CD4-positive, alpha-beta T cell treated with Interleukin-6 at 100 ng/mL for 8 hours (primary cell): ENCODE measurements around the gene PROX1.

Experiments used
- DNase-seq: peaks from one replicate; pipeline ENCODE4 v3.0.0-alpha.2; 2020; ENCODE audit warnings: mixed read lengths, low spot score

Gene PROX1

GRCh38 chr1:213997772-213998107 lies 10.0 kb downstream of the PROX1 start:
- DNase-seq, result no peak

DNA sequence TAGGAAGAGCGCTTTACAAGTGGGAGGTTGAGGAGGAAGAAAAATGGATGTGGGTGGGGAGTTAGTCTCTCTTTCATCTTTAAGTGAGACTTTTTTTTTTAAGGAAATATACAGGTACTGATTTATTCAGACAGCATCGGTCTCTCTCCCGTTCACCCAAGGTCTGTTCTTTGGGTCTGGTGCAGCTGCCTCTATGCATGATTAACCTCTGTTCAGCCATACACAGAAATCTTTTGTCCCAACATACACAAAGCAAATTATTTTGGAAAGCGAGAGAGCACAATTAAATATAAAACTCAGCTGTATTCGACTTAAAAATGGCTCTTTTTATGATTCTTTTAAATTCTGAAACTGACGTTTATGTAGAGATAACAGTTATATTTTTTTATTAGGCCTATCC lies 11.0 kb downstream of the PROX1 start:
- DNase-seq, result no peak

GRCh38 chr1:213999732-214000131 lies 12.0 kb downstream of the PROX1 start:
- no peak for DNase-seq

DNA sequence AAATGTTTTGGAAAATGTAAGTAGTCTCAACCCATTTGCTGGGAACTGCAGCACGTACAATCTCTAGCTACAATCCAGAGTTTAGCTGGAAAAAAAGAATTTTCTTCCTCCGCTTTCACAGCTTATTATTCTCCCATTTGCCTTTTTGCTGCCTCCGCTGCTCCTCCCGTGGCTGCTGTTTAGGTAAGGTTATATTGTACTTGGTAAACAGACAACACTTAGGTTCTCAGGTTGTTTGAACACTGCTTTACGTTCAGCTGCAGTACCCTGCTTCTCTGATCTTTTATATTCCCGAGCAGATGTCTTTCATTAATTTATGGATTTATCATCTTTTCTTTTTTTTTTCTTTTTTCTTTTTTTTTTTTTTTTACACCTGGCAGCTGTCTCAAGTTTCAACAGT lies 14.3 kb downstream of the PROX1 start:
- no peak for DNase-seq

GRCh38 chr1:214002472-214002871 lies 14.7 kb downstream of the PROX1 start:
- no peak for DNase-seq

GRCh38 chr1:214003233-214003632 lies 15.5 kb downstream of the PROX1 start:
- no peak for DNase-seq

- DNase-seq, result no peak
Observed at GRCh38 chr1:214004014-214004413, 16.2 kb downstream of the PROX1 start.

- no peak for DNase-seq
Observed at GRCh38 chr1:214004795-214005194, 17.0 kb downstream of the PROX1 start.

DNA sequence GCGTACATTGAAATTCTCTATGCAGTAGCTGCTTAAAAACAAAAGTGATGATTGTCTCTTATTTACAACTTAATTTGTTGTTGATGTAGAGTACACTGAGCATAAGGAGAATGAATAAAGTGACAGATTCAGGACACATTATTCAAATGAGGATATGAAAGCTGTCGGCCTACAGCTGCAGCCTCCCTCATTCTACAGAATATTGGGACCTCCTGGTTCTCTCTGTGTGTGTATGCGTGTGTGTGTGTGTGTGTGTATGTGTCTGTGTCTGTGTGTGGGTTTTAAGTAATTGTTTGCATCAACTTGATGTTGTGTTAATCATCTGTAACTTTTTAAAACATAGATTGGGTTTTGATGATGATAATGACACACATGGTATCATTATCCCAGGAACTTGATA lies 17.9 kb downstream of the PROX1 start:
- no peak for DNase-seq

GRCh38 chr1:214006845-214007244 lies 19.1 kb downstream of the PROX1 start:
- no peak for DNase-seq

- no peak for DNase-seq
Observed at GRCh38 chr1:214008347-214008746, 20.6 kb downstream of the PROX1 start.

- no peak for DNase-seq
Observed at GRCh38 chr1:214008791-214009422, 21.1 kb downstream of the PROX1 start.

DNA sequence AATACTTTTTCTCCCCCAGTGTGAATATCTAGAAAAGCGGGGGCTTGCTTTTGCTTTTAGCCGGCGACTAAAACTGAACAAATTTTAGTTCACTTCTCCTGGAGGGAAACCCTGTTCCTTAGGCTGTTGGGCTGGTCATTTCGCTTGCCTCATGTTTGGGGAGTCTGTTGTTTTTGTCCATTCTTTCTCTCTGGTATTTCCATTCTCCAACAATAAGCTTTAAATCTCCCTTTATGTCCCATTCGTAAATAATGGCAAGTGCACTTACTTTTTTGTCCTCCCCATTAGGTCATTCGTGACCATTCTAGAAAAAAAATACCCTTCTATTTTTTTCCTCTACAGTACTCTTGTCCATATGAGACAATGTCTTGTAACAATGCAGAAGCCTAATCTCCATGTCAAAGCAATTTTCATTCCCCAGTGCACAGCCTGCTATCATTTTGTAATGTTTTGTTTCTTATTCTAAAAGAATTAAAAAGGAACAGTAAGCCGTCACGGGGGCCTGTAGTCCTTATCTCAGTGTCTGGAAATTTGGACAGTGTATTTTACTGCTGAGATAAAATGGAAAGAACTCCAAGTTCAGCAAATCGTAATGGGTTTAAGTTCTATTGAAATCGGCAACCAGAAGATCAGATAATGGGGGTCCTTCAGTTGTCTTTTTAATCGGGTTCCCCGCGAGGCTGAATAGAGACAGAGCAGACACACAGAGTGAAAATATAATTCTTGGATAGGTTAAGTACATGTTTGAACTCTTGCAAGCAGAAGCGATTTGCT lies 21.8 kb downstream of the PROX1 start:
- no peak for DNase-seq

DNA sequence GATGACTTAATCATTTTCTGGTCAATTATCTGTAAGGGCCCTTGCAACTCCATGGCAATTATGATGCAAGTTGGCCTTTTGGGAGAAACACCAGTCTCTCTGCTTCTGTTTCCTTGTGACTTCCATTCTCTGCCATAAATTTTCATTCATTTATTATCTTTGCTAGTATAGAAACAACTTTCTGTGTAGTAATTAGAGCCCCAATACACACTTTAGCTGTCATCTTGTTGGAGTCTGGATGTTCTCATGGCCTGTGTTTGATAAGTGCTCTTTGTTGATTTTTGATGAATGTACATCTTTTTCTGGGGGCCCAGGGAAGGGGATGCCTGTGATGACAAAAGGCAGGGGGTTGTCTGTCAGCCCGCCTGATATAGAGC lies 22.4 kb downstream of the PROX1 start:
- DNase-seq, result no peak

- DNase-seq, result no peak
Observed at GRCh38 chr1:214010717-214011116, 22.9 kb downstream of the PROX1 start.

GRCh38 chr1:214012418-214012817 lies 24.6 kb downstream of the PROX1 start:
- no peak for DNase-seq

GRCh38 chr1:214013614-214014377 lies 26.0 kb downstream of the PROX1 start:
- no peak for DNase-seq

- DNase-seq, result no peak
Observed at GRCh38 chr1:214014730-214015129, 27.0 kb downstream of the PROX1 start.

DNA sequence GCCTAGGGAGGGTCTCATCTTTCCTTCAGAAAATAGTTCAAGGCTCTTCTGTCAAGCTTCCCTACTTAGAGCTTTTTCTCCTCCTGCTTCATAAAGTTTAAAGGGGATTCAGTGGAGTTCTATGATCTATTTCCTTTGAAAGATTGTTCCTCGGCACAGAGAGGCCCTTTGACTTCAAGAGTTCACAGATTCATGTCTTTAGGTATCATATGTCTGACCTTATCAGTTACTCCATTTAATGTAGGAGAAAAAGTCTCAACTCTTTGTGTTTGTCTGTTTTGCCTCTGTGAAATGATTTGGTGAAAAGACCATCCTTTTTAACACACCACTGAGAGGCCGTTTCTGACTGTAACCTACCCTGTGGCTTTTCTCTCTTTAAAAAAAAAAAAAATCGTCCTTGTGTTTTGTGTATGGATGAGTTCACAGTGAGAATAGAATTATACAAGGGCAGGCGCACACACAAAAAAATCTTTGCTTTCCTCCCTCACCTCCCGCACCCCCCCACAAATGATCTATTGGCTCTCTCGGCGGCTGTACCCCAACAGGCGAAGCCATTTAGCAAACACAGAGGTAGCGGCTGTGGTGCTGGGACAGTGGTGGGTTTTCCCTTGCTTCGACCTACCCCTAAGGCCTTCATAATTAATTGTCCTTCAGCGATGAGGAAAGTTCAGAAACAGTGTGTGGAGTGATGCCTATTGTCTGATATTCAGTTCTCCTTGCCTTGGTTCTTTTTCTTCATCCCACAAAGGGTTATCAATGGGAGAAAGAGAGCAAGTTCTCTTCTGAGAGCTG lies 29.6 kb downstream of the PROX1 start:
- no peak for DNase-seq

DNA sequence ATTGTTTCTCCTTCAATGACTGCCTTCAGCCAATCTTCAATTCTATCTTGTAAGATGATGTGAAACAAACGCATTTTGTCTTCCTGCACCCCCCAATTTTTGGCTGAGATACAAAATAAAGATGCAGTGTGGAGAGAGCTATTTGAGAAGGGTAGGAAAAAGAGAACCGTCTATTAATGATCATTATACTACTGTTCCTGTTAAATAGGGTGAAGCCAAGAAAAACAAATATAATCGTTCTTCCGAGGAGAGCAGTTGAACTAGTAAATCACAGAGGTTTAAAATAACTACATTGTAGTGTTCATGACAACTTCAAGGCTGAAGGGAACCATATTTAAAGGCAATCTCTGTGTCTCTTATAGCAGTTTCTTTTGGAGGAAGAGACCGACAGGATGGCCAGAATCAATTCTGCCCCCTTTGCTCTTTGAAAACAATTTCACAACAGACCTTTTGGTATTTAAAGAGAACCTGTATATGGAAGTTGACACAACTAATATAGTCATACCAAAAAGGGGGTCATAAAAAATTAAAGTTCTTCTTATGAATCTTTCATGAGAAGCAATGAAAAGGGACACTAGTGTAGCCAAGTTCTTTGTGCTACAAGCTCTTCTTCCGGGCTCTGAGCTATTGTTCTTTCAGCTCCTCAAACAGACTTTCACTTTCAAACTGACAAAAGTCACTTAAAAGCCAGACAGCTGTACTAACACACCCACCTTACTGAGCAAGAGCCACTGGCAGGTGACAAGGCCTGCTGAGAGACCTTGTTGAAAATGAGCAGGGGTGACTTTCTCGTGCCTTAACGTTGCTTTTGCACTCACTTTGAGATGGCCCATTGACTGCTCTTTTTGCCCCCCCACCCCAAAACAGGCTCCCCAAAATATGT lies 30.9 kb downstream of the PROX1 start:
- DNase-seq, result no peak

GRCh38 chr1:214019499-214019898 lies 31.7 kb downstream of the PROX1 start:
- no peak for DNase-seq
